AG04450 (cell line): ENCODE measurements around the gene TMEM63B. TPM values are rescaled to one million over a fixed set of nuclear protein-coding genes. Genes with fewer than 3 reads are reported as not detected.
"Not testable (repeated sequence)": the region's sequence is repeated elsewhere in the genome, so short reads cannot be mapped to it uniquely, and the experiment has no call there.

Source experiments
- CTCF ChIA-PET: fragments of 300-600, 350-600 bp; formaldehyde crosslinking; extraction: SDS; loops from one replicate; lab custom pipeline; 2022; ENCODE audit warnings: antibody characterized with exemption, inconsistent platforms; lab: Charles Lee
- POLR2A ChIA-PET: fragments of 350-600 bp; formaldehyde crosslinking; extraction: SDS; loops from one replicate; lab custom pipeline; 2021; ENCODE audit warnings: antibody characterized with exemption, inconsistent platforms; lab: Yijun Ruan, JAX
- DNase-seq: peaks from one replicate; pipeline ENCODE4 v3.0.0-alpha.2; 2011; ENCODE audit warnings: low read depth, low spot score
- H3K27ac ChIP-seq: one replicate; pipeline ENCODE4 v1.5.1; 2012; ENCODE audit warnings: low read depth, low read length, control low read depth
- H3K27me3 ChIP-seq: one replicate; pipeline ENCODE4 v1.6.0; 2012; ENCODE audit warnings: low read length; ENCODE audit not compliant: control insufficient read depth, insufficient read depth
- H3K4me3 ChIP-seq: 2 replicates; pipeline ENCODE4 v1.5.1; 2011; ENCODE audit warnings: mild to moderate bottlenecking, low read depth, low read length, control low read depth
- H3K9me3 ChIP-seq: 2 replicates; pipeline ENCODE4 v1.5.1; 2012; ENCODE audit warnings: low read length; ENCODE audit not compliant: control insufficient read depth, insufficient read depth
- polyA plus RNA-seq: library from polyadenylated mRNA; depleted of rRNA; stranded (reverse); fragments of >200 nt; gene quantifications from 2 replicates; pipeline ENCODE4 v1.2.3, GENCODE V29; 2011
- TF ChIP-seq, protein P1 (sequence below): IDR thresholded peaks from 2 replicates; pipeline ENCODE4 v1.5.1; 2011; ENCODE audit warnings: low read depth, low read length, control low read depth, inconsistent platforms

Gene TMEM63B
- polyA plus RNA-seq, 1 experiment = 39.4 TPM

- H3K27me3 ChIP-seq = peaks cover 9% of the 10 kb centered on the region
- POLR2A ChIA-PET = no interaction called here
- TF ChIP-seq, protein P1, sequence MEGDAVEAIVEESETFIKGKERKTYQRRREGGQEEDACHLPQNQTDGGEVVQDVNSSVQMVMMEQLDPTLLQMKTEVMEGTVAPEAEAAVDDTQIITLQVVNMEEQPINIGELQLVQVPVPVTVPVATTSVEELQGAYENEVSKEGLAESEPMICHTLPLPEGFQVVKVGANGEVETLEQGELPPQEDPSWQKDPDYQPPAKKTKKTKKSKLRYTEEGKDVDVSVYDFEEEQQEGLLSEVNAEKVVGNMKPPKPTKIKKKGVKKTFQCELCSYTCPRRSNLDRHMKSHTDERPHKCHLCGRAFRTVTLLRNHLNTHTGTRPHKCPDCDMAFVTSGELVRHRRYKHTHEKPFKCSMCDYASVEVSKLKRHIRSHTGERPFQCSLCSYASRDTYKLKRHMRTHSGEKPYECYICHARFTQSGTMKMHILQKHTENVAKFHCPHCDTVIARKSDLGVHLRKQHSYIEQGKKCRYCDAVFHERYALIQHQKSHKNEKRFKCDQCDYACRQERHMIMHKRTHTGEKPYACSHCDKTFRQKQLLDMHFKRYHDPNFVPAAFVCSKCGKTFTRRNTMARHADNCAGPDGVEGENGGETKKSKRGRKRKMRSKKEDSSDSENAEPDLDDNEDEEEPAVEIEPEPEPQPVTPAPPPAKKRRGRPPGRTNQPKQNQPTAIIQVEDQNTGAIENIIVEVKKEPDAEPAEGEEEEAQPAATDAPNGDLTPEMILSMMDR = no peak
These were observed 67.0 kb downstream of the TMEM63B start for GRCh38 chr6:44194326-44194725.

DNA sequence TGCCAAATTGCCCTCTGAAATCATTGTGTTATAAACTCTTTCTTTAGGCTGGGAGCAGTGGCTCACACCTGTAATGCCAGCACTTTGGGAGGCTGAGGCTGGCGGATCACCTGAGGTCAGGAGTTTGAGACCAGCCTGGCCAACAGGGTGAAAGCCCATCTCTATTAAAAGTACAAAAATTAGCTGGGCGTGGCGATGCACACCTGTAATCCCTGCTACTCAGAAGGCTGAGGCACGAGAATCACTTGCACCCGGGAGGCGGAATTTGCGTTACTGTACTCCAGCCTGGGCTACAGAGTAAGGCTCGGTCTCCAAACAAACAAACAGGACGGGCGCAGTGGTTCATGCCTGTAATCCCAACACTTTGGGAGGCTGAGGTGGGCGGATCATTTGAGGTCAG lies 69.0 kb downstream of the TMEM63B start:
- H3K4me3 ChIP-seq, POLR2A ChIA-PET, H3K9me3 ChIP-seq, DNase-seq, H3K27ac ChIP-seq, CTCF ChIA-PET: not testable (repeated sequence)
- H3K27me3 ChIP-seq = peaks cover 14% of the 10 kb centered on the region

More at GRCh38 chr6:44194326-44194725, 67.0 kb downstream of the TMEM63B start:
- Histone ChIP-seq H3K9me3 (no peaks in the 10 kb centered on the region), H3K4me3 (no peak overlapping the region), H3K27ac (no peak overlapping the region)
- CTCF ChIA-PET = interaction anchor here (1.8 kb wide), 1 partner anchor 40 kb away, joined by 10 read pairs; no protein-coding TSS in a partner anchor
- no peak for DNase-seq

DNA sequence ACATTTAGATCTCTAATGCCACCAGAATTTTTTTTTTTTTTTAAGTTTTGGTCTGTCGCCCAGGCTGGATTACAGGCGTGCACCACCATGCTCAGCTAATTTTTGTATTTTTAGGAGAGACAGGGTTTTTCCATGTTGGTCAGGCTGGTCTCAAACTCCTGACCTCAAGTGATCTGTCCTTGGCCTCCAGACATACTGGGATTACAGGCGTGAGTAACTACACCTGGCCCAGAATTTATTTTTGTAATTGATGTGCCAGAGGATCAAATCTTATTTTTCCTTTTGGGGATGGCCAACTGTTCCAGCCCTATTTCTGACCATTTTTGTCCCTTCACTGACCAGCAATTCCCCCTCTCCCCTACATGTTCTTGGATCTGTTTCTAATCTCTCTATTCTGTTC lies 71.3 kb downstream of the TMEM63B start:
- no peak overlapping the region for H3K4me3 ChIP-seq
- no peak for DNase-seq
- CTCF ChIA-PET = interaction anchor here (0.9 to 1.2 kb wide), 2 partner anchors 9 to 36 kb away, joined by 3 to 4 read pairs; no protein-coding TSS in a partner anchor
- POLR2A ChIA-PET = no interaction called here
- H3K27me3 ChIP-seq = peaks cover 13% of the 10 kb centered on the region
- no peaks in the 10 kb centered on the region for H3K9me3 ChIP-seq
- TF ChIP-seq, protein P1 = no peak
- no peak overlapping the region for H3K27ac ChIP-seq

GRCh38 chr6:44199883-44200282 lies 72.5 kb downstream of the TMEM63B start:
- no peak overlapping the region for H3K27ac ChIP-seq
- H3K4me3 ChIP-seq = no peak overlapping the region
- no peak for DNase-seq
- TF ChIP-seq, protein P1 = no peak
- H3K27me3 ChIP-seq = peaks cover 6% of the 10 kb centered on the region
- H3K9me3 ChIP-seq = no peaks in the 10 kb centered on the region
- ChIA-PET CTCF (interaction anchor here (1.3 kb wide), 1 partner anchor 34 kb away, joined by 4 read pairs; no protein-coding TSS in a partner anchor), POLR2A (no interaction called here)

- POLR2A ChIA-PET = no interaction called here
- H3K4me3 ChIP-seq = no peak overlapping the region
- TF ChIP-seq, protein P1 = no peak
- CTCF ChIA-PET = interaction anchor here (1.3 kb wide), 1 partner anchor 33 kb away, joined by 4 read pairs; no protein-coding TSS in a partner anchor
- peaks cover 7% of the 10 kb centered on the region for H3K27me3 ChIP-seq
- H3K9me3 ChIP-seq = no peaks in the 10 kb centered on the region
- no peak for DNase-seq
- no peak overlapping the region for H3K27ac ChIP-seq
These were observed 73.8 kb downstream of the TMEM63B start for GRCh38 chr6:44201200-44201599.
